GM23338 (cell line): Measurements from ENCODE around the gene SUV39H2. TPM values are rescaled to one million over a fixed set of nuclear protein-coding genes. Genes with fewer than 3 reads are reported as not detected.

Source experiments
- ATAC-seq: fragments of 200-7000 bp; cut with Tn5 transposase; 3 replicates; pipeline ENCODE4 v1.9.1; 2020
- DNase-seq: peaks from one replicate; pipeline ENCODE4 v3.0.0-alpha.2; 2015; ENCODE audit warnings: low spot score
- H2AFZ ChIP-seq: fragments of 200-600 bp; sonication (generic); 2 replicates; pipeline ENCODE4 v1.8.0; 2016; ENCODE audit warnings: antibody characterized with exemption, mild to moderate bottlenecking, moderate library complexity
- H3F3A ChIP-seq: fragments of 200-600 bp; sonication (generic); replicated peaks from 2 replicates; pipeline ENCODE4 v1.8.0; 2017; ENCODE audit warnings: antibody characterized with exemption, mixed run types, low read depth
- H3K27ac ChIP-seq: fragments of 200-600 bp; sonication (generic); 2 replicates; pipeline ENCODE4 v1.6.1; 2016; ENCODE audit warnings: low read depth
- H3K27me3 ChIP-seq: fragments of 200-600 bp; sonication (generic); 2 replicates; pipeline ENCODE4 v1.8.0; 2016; ENCODE audit warnings: mild to moderate bottlenecking, mixed run types, moderate library complexity; ENCODE audit not compliant: insufficient read depth
- H3K36me3 ChIP-seq: fragments of 200-600 bp; sonication (generic); 2 replicates; pipeline ENCODE4 v1.8.0; 2016; ENCODE audit warnings: mild to moderate bottlenecking; ENCODE audit not compliant: insufficient read depth
- H3K4me1 ChIP-seq: fragments of 200-600 bp; sonication (generic); 2 replicates; pipeline ENCODE4 v1.8.0; 2016; ENCODE audit warnings: mild to moderate bottlenecking, moderate library complexity; ENCODE audit not compliant: insufficient read depth
- H3K4me2 ChIP-seq: fragments of 200-600 bp; sonication (generic); 2 replicates; pipeline ENCODE4 v1.7.1; 2017; ENCODE audit warnings: mixed run types
- H3K4me3 ChIP-seq: fragments of 200-600 bp; sonication (generic); 2 replicates; pipeline ENCODE4 v1.6.1; 2016; ENCODE audit warnings: mixed run types
- H3K79me2 ChIP-seq: fragments of 200-600 bp; sonication (generic); replicated peaks from 2 replicates; pipeline ENCODE4 v1.8.0; 2017; ENCODE audit warnings: mild to moderate bottlenecking; ENCODE audit not compliant: insufficient read depth
- H3K9me2 ChIP-seq: fragments of 200-600 bp; sonication (generic); 2 replicates; pipeline ENCODE4 v1.8.0; 2017; ENCODE audit not compliant: insufficient read depth
- H4K20me1 ChIP-seq: fragments of 200-600 bp; sonication (generic); replicated peaks from 2 replicates; pipeline ENCODE4 v1.8.0; 2017; ENCODE audit warnings: mild to moderate bottlenecking; ENCODE audit not compliant: insufficient read depth
- H3K27ac Mint-ChIP-seq: 2 replicates; pipeline ENCODE4 v1.8.0; 2020; ENCODE audit warnings: inconsistent platforms, mild to moderate bottlenecking, moderate library complexity, mixed read lengths
- H3K27me3 Mint-ChIP-seq: 3 replicates; pipeline ENCODE4 v1.8.0; 2022; ENCODE audit warnings: low read depth, mild to moderate bottlenecking, moderate library complexity, mixed read lengths, inconsistent platforms; ENCODE audit not compliant: insufficient read depth, poor library complexity
- H3K36me3 Mint-ChIP-seq: 3 replicates; pipeline ENCODE4 v1.8.0; 2021; ENCODE audit warnings: low read depth, mild to moderate bottlenecking, inconsistent platforms, moderate library complexity, mixed read lengths
- H3K4me1 Mint-ChIP-seq: 3 replicates; pipeline ENCODE4 v1.8.0; 2020; ENCODE audit warnings: mild to moderate bottlenecking, inconsistent platforms, mixed read lengths
- H3K4me3 Mint-ChIP-seq: 3 replicates; pipeline ENCODE4 v1.8.0; 2021; ENCODE audit warnings: moderate library complexity, mild to moderate bottlenecking, inconsistent platforms, mixed read lengths
- H3K9me3 Mint-ChIP-seq: 3 replicates; pipeline ENCODE4 v1.8.0; 2020; ENCODE audit warnings: moderate library complexity, mild to moderate bottlenecking, inconsistent platforms, mixed read lengths
- CREB1 ChIP-seq: fragments of 250-450 bp; sonication (Bioruptor Pico); IDR thresholded peaks from 2 replicates; pipeline ENCODE4 v1.5.0; 2020; ENCODE audit warnings: low read depth, mild to moderate bottlenecking, moderate library complexity
- ETS1 ChIP-seq: IDR thresholded peaks from 2 replicates; pipeline ENCODE4 v1.6.1; 2016; ENCODE audit warnings: antibody characterized with exemption
- EZH2 ChIP-seq: fragments of 200-600 bp; sonication (generic); IDR thresholded peaks from one replicate; pipeline ENCODE4 v1.8.0; 2017; ENCODE audit warnings: antibody characterized with exemption, mild to moderate bottlenecking, low read depth; ENCODE audit not compliant: unreplicated experiment
- EZH2phosphoT487 ChIP-seq: fragments of 200-600 bp; sonication (generic); IDR thresholded peaks from one replicate; pipeline ENCODE4 v1.8.1; 2018; ENCODE audit warnings: antibody characterized with exemption; ENCODE audit not compliant: unreplicated experiment
- JUNB ChIP-seq: IDR thresholded peaks from one replicate; pipeline ENCODE4 v1.6.1; 2016; ENCODE audit warnings: antibody characterized with exemption; ENCODE audit not compliant: unreplicated experiment
- NANOG ChIP-seq: IDR thresholded peaks from 2 replicates; pipeline ENCODE4 v1.6.1; 2016; ENCODE audit warnings: antibody characterized with exemption, borderline replicate concordance
- POLR2AphosphoS5 ChIP-seq: IDR thresholded peaks from 2 replicates; pipeline ENCODE4 v1.6.1; 2016; ENCODE audit warnings: antibody characterized with exemption, low read depth
- STAT1 ChIP-seq: IDR thresholded peaks from one replicate; pipeline ENCODE4 v1.6.1; 2016; ENCODE audit warnings: antibody characterized with exemption; ENCODE audit not compliant: unreplicated experiment
- ZNF114 ChIP-seq: fragments of 250-450 bp; sonication (Bioruptor Pico); IDR thresholded peaks from 2 replicates; pipeline ENCODE4 v1.5.0; 2020; ENCODE audit warnings: mild to moderate bottlenecking, moderate library complexity
- ZNF331 ChIP-seq: fragments of 250-450 bp; sonication (Bioruptor Pico); IDR thresholded peaks from 2 replicates; pipeline ENCODE4 v1.5.0; 2020; ENCODE audit warnings: low read depth, mild to moderate bottlenecking, moderate library complexity
- polyA plus RNA-seq: library from polyadenylated mRNA; unstranded; fragments of >200 nt; fragmentation: Nextera tagmentation; extraction: Ambion mirVana; gene quantifications from 2 replicates; pipeline ENCODE4 v1.2.1, GENCODE V29; 2016
- total RNA-seq: library from RNA; depleted of rRNA; stranded (reverse); fragments of >200 nt; shearing (Covaris generic); gene quantifications from 2 replicates; pipeline ENCODE4 v1.2.3, GENCODE V29; 2014
- TF ChIP-seq, protein P1 (sequence below): IDR thresholded peaks from one replicate; pipeline ENCODE4 v1.6.1; 2018; ENCODE audit warnings: antibody characterized with exemption; ENCODE audit not compliant: unreplicated experiment
- TF ChIP-seq, protein P2 (sequence below): fragments of 250-450 bp; sonication (Bioruptor Pico); IDR thresholded peaks from 2 replicates; pipeline ENCODE4 v1.5.0; 2020; ENCODE audit warnings: mild to moderate bottlenecking, moderate library complexity
- TF ChIP-seq, protein P3 (sequence below), 2 experiments: fragments of 200-600 bp in 1 of 2; sonication (generic) in 1 of 2; conservative IDR thresholded peaks; 2 replicates each; pipeline versions ENCODE4 v1.5.1 to v1.6.1; 2016 to 2017; ENCODE audit warnings: antibody characterized with exemption in 2 of 2, low read depth in 2 of 2, mild to moderate bottlenecking in 2 of 2, moderate library complexity in 1 of 2

Gene SUV39H2
- total and polyA plus RNA-seq, 2 experiments from 2014 or later: 33.3 to 59.1 TPM

- Mint-ChIP-seq H3K27me3 (peaks cover 2% of the 10 kb centered on the region), H3K9me3 (no peaks in the 10 kb centered on the region; the same call in 2 of the 3 replicates), H3K4me1 (no peaks in the 10 kb centered on the region), H3K36me3 (peaks cover 35% of the 10 kb centered on the region), H3K4me3 (no peak overlapping the region), H3K27ac (no peak overlapping the region)
- H3K4me3 ChIP-seq: no peak overlapping the region
- H3K9me2 ChIP-seq: no peaks in the 10 kb centered on the region
- no peaks in the 10 kb centered on the region for H3K79me2 ChIP-seq
- no peaks in the 10 kb centered on the region for H4K20me1 ChIP-seq
- no peak overlapping the region for H3K4me2 ChIP-seq
- H3K4me1 ChIP-seq: no peaks in the 10 kb centered on the region
- no peak overlapping the region for H3K27ac ChIP-seq
- H3K27me3 ChIP-seq: no peaks in the 10 kb centered on the region
- H3K36me3 ChIP-seq: no peaks in the 10 kb centered on the region; the same call in 1 of the 2 replicates
- H3F3A ChIP-seq: no peaks in the 10 kb centered on the region
- no peak overlapping the region for H2AFZ ChIP-seq
- ATAC-seq: no peak
- TF ChIP-seq ZNF114 (CRISPR knock-in tag) (no peak), EZH2 (no peak), EZH2phosphoT487 (no peak), CREB1 (CRISPR knock-in tag) (no peak), ETS1 (no peak), POLR2AphosphoS5 (no peak), JUNB (no peak), ZNF331 (CRISPR knock-in tag) (no peak), NANOG (no peak), STAT1 (no peak)
- TF ChIP-seq, protein P1, sequence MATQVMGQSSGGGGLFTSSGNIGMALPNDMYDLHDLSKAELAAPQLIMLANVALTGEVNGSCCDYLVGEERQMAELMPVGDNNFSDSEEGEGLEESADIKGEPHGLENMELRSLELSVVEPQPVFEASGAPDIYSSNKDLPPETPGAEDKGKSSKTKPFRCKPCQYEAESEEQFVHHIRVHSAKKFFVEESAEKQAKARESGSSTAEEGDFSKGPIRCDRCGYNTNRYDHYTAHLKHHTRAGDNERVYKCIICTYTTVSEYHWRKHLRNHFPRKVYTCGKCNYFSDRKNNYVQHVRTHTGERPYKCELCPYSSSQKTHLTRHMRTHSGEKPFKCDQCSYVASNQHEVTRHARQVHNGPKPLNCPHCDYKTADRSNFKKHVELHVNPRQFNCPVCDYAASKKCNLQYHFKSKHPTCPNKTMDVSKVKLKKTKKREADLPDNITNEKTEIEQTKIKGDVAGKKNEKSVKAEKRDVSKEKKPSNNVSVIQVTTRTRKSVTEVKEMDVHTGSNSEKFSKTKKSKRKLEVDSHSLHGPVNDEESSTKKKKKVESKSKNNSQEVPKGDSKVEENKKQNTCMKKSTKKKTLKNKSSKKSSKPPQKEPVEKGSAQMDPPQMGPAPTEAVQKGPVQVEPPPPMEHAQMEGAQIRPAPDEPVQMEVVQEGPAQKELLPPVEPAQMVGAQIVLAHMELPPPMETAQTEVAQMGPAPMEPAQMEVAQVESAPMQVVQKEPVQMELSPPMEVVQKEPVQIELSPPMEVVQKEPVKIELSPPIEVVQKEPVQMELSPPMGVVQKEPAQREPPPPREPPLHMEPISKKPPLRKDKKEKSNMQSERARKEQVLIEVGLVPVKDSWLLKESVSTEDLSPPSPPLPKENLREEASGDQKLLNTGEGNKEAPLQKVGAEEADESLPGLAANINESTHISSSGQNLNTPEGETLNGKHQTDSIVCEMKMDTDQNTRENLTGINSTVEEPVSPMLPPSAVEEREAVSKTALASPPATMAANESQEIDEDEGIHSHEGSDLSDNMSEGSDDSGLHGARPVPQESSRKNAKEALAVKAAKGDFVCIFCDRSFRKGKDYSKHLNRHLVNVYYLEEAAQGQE: no peak
- TF ChIP-seq, protein P2, sequence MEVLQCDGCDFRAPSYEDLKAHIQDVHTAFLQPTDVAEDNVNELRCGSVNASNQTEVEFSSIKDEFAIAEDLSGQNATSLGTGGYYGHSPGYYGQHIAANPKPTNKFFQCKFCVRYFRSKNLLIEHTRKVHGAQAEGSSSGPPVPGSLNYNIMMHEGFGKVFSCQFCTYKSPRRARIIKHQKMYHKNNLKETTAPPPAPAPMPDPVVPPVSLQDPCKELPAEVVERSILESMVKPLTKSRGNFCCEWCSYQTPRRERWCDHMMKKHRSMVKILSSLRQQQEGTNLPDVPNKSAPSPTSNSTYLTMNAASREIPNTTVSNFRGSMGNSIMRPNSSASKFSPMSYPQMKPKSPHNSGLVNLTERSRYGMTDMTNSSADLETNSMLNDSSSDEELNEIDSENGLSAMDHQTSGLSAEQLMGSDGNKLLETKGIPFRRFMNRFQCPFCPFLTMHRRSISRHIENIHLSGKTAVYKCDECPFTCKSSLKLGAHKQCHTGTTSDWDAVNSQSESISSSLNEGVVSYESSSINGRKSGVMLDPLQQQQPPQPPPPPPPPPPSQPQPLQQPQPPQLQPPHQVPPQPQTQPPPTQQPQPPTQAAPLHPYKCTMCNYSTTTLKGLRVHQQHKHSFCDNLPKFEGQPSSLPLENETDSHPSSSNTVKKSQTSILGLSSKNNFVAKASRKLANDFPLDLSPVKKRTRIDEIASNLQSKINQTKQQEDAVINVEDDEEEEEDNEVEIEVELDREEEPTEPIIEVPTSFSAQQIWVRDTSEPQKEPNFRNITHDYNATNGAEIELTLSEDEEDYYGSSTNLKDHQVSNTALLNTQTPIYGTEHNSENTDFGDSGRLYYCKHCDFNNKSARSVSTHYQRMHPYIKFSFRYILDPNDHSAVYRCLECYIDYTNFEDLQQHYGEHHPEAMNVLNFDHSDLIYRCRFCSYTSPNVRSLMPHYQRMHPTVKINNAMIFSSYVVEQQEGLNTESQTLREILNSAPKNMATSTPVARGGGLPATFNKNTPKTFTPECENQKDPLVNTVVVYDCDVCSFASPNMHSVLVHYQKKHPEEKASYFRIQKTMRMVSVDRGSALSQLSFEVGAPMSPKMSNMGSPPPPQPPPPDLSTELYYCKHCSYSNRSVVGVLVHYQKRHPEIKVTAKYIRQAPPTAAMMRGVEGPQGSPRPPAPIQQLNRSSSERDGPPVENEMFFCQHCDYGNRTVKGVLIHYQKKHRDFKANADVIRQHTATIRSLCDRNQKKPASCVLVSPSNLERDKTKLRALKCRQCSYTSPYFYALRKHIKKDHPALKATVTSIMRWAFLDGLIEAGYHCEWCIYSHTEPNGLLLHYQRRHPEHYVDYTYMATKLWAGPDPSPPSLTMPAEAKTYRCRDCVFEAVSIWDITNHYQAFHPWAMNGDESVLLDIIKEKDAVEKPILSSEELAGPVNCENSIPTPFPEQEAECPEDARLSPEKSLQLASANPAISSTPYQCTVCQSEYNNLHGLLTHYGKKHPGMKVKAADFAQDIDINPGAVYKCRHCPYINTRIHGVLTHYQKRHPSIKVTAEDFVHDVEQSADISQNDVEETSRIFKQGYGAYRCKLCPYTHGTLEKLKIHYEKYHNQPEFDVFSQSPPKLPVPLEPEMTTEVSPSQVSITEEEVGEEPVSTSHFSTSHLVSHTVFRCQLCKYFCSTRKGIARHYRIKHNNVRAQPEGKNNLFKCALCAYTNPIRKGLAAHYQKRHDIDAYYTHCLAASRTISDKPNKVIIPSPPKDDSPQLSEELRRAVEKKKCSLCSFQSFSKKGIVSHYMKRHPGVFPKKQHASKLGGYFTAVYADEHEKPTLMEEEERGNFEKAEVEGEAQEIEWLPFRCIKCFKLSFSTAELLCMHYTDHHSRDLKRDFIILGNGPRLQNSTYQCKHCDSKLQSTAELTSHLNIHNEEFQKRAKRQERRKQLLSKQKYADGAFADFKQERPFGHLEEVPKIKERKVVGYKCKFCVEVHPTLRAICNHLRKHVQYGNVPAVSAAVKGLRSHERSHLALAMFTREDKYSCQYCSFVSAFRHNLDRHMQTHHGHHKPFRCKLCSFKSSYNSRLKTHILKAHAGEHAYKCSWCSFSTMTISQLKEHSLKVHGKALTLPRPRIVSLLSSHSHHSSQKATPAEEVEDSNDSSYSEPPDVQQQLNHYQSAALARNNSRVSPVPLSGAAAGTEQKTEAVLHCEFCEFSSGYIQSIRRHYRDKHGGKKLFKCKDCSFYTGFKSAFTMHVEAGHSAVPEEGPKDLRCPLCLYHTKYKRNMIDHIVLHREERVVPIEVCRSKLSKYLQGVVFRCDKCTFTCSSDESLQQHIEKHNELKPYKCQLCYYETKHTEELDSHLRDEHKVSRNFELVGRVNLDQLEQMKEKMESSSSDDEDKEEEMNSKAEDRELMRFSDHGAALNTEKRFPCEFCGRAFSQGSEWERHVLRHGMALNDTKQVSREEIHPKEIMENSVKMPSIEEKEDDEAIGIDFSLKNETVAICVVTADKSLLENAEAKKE (CRISPR knock-in tag): no peak
- TF ChIP-seq, protein P3, sequence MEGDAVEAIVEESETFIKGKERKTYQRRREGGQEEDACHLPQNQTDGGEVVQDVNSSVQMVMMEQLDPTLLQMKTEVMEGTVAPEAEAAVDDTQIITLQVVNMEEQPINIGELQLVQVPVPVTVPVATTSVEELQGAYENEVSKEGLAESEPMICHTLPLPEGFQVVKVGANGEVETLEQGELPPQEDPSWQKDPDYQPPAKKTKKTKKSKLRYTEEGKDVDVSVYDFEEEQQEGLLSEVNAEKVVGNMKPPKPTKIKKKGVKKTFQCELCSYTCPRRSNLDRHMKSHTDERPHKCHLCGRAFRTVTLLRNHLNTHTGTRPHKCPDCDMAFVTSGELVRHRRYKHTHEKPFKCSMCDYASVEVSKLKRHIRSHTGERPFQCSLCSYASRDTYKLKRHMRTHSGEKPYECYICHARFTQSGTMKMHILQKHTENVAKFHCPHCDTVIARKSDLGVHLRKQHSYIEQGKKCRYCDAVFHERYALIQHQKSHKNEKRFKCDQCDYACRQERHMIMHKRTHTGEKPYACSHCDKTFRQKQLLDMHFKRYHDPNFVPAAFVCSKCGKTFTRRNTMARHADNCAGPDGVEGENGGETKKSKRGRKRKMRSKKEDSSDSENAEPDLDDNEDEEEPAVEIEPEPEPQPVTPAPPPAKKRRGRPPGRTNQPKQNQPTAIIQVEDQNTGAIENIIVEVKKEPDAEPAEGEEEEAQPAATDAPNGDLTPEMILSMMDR (conservative IDR thresholded peaks at IDR 0.05; ENCODE audit: low read depth in 2 of 2): no peak
- DNase-seq: no peak
These were observed 20.2 kb upstream of the SUV39H2 start for GRCh38 chr10:14858338-14858960.
